Tibial artery (tissue), 4 donors: ENCODE measurements around the gene TANK.

ENCODE experiments used
- DNase-seq, 2 donors: peaks; one replicate each; pipeline ENCODE4 v3.0.0-alpha.2; 2019
- H3K27ac ChIP-seq, 2 donors: fragments of 200-600 bp; sonication (generic) in 1 of 2; 1 replicate in 1 of 2; 2 replicates in 1 of 2; pipeline ENCODE4 v1.5.1; 2018 to 2019; ENCODE audit warnings: mild to moderate bottlenecking in 1 of 2
- H3K27me3 ChIP-seq, 2 donors: fragments of 200-600 bp; sonication (generic) in 1 of 2; one replicate each; pipeline versions ENCODE4 v1.5.1 to v1.6.0; 2016 to 2019
- H3K36me3 ChIP-seq, 3 donors: fragments of 200-600 bp; sonication (generic) in 2 of 3; one replicate each; pipeline ENCODE4 v1.5.1; 2016 to 2019; ENCODE audit warnings: mild to moderate bottlenecking in 2 of 3
- H3K4me1 ChIP-seq, 4 donors: fragments of 200-600 bp; sonication (generic) in 2 of 4; 1 replicate in 3 of 4; 2 replicates in 1 of 4; pipeline ENCODE4 v1.5.1; 2016 to 2019
- H3K4me3 ChIP-seq, 2 donors: fragments of 200-600 bp; sonication (generic) in 1 of 2; 1 replicate in 1 of 2; 2 replicates in 1 of 2; pipeline ENCODE4 v1.5.1; 2018 to 2019; ENCODE audit warnings: mild to moderate bottlenecking in 2 of 2
- H3K9me3 ChIP-seq, 3 donors: fragments of 200-600 bp; sonication (generic) in 1 of 3; one replicate each; pipeline ENCODE4 v1.5.1; 2016 to 2019
- CTCF ChIP-seq, 2 experiments: fragments of 200-600 bp in 1 of 2; fragments of 450-650 bp in 1 of 2; IDR thresholded peaks; one replicate each; pipeline ENCODE4 v1.5.1; 2017 to 2019; ENCODE audit warnings: antibody characterized with exemption in 2 of 2, mild to moderate bottlenecking in 1 of 2, moderate library complexity in 1 of 2
- intact Hi-C: fragments of 100-400 bp; cut with DNase I; formaldehyde crosslinking; loops from one replicate; pipeline ENCODE4 v1.15.0; 2023; ENCODE audit warnings: low total_unique reads

TANK gene

DNA sequence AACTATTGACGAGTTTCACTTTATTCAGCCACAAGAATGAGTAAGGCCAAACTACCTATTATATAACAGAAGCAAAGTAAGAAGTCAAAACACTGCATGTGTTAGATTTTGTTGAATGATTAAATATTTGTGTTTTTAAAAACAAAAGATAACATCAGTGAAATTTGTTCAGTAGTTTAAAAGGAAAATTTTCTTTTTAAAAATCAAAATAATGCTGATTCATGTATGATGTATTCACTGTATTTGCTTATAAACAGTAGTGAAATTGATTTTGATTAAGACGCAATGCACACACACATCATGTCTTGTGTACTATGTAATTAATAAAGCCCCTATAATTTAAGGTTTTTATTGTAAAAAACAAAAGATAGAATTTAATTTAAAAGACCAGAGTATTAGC, 74.4 kb downstream of the TANK start:
- Histone ChIP-seq H3K36me3 (peaks cover 11 to 23% (median 14%) of the 10 kb centered on the region in 3 donors), H3K27ac (no peak overlapping the region), H3K4me3 (no peak overlapping the region), H3K9me3 (no peaks in the 10 kb centered on the region), H3K27me3 (no peaks in the 10 kb centered on the region), H3K4me1 (peaks cover 0 to 14% (median 7%) of the 10 kb centered on the region in 4 donors)
- no peak for TF ChIP-seq CTCF (IDR thresholded peaks at IDR 0.05)
- no peak for DNase-seq
- intact Hi-C loops, result no loop called here

- Histone ChIP-seq H3K9me3 (no peaks in the 10 kb centered on the region), H3K4me3 (peak overlapping the region; percentile 50 to 77), H3K36me3 (peaks cover 0 to 7% (median 0%) of the 10 kb centered on the region in 3 donors), H3K27me3 (no peaks in the 10 kb centered on the region), H3K4me1 (peaks cover 0 to 14% (median 7%) of the 10 kb centered on the region in 4 donors), H3K27ac (no peak overlapping the region)
- TF ChIP-seq CTCF (IDR thresholded peaks at IDR 0.05), result no peak
- peak; percentile 34 to 69 for DNase-seq
- intact Hi-C loops, result no loop called here
These were observed 77.4 kb downstream of the TANK start for GRCh38 chr2:161237392-161238264.

- TF ChIP-seq CTCF (IDR thresholded peaks at IDR 0.05), result no peak
- peaks cover 0 to 7% (median 0%) of the 10 kb centered on the region in 3 donors for H3K36me3 ChIP-seq
- intact Hi-C loops, result no loop called here
- H3K27ac ChIP-seq, result peak overlapping the region in 1 of 2 donors; percentile 52
- H3K27me3 ChIP-seq, result no peaks in the 10 kb centered on the region
- H3K9me3 ChIP-seq, result no peaks in the 10 kb centered on the region
- peak overlapping the region; percentile 50 to 77 for H3K4me3 ChIP-seq
- no peak for DNase-seq
- H3K4me1 ChIP-seq, result peaks cover 0 to 14% (median 7%) of the 10 kb centered on the region in 4 donors
These were observed 78.0 kb downstream of the TANK start for GRCh38 chr2:161238265-161238559.

DNA sequence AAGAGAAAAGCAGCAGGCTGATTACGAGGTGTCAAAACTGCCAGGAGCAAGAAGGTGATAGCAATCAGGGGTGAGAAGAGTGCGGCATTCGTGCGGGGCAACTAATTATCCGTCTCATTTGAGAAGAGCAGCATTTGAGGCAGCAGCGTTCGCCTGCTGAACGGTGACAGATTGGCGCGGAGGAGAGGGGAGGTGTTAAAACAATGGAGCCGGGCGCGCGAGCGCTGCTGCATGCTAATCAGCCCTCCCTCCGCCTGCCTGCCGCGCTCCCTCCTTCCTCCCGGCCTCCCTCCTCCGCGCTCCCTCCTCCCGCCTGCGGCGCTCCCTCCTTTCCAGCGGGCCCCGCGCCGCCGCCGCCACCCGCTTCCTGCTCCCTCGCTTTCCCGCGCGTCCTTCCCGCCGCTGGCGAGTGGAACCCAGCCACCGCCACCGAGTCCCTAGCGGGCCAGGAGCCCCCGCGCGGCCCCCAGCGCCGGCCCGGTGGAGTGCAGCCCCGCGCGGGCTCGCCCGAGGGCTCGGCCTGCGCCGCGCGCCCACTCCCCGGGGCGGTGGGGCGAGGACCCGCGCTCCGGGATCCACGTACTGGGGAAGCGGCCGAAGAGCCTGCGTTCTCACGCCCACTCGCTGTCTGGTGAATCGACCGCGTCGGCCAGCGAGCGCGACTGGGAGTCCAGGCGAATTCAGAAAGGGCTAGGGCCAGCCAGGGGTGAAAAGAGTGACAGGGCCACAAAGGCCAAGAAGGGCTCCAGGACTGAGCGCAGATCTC, 78.5 kb downstream of the TANK start:
- intact Hi-C loops, result no loop called here
- H3K27me3 ChIP-seq, result no peaks in the 10 kb centered on the region
- peaks cover 0 to 14% (median 7%) of the 10 kb centered on the region in 4 donors for H3K4me1 ChIP-seq
- no peaks in the 10 kb centered on the region for H3K9me3 ChIP-seq
- DNase-seq, result peak; percentile 59 to 74
- H3K4me3 ChIP-seq, result peak overlapping the region; percentile 50 to 77
- no peak for TF ChIP-seq CTCF (IDR thresholded peaks at IDR 0.05)
- peaks cover 0 to 7% (median 0%) of the 10 kb centered on the region in 3 donors for H3K36me3 ChIP-seq
- peak overlapping the region; percentile 8 to 52 for H3K27ac ChIP-seq

- H3K4me3 ChIP-seq, result peak overlapping the region; percentile 50 to 77
These were observed 79.3 kb downstream of the TANK start for GRCh38 chr2:161239326-161240109.

More at GRCh38 chr2:161239326-161240109, 79.3 kb downstream of the TANK start:
- H3K27ac ChIP-seq, result peak overlapping the region in 1 of 2 donors; percentile 8
- DNase-seq, result no peak
- H3K4me1 ChIP-seq, result peaks cover 0 to 14% (median 7%) of the 10 kb centered on the region in 4 donors
- TF ChIP-seq CTCF (IDR thresholded peaks at IDR 0.05), result no peak
- H3K9me3 ChIP-seq, result no peaks in the 10 kb centered on the region
- H3K36me3 ChIP-seq, result peaks cover 0 to 7% (median 0%) of the 10 kb centered on the region in 3 donors
- H3K27me3 ChIP-seq, result no peaks in the 10 kb centered on the region
- intact Hi-C loops, result no loop called here
